SK-N-SH treated with all-trans-retinoic acid at 6 μM for 48 hours (cell line): ENCODE data around the gene PTGIR.

Source experiments
- ATAC-seq: fragments of 200-7000 bp; cut with Tn5 transposase; 3 replicates; pipeline ENCODE4 v1.9.1; 2020; ENCODE audit warnings: mild to moderate bottlenecking, moderate library complexity
- ARNTL ChIP-seq: fragments of 450-650 bp; formaldehyde crosslinking; IDR thresholded peaks from 2 replicates; pipeline ENCODE4 v1.5.0; 2020; ENCODE audit warnings: low read depth, mild to moderate bottlenecking, moderate library complexity, borderline replicate concordance
- BACH2 ChIP-seq: fragments of 250-450 bp; sonication (Bioruptor Pico); IDR thresholded peaks from 2 replicates; pipeline ENCODE4 v1.9.0; 2021; ENCODE audit warnings: mild to moderate bottlenecking, borderline replicate concordance
- CSDC2 ChIP-seq: fragments of 250-450 bp; sonication (Bioruptor Pico); IDR thresholded peaks from 2 replicates; pipeline ENCODE4 v1.5.0; 2020; ENCODE audit warnings: mild to moderate bottlenecking, moderate library complexity
- ESRRG ChIP-seq: fragments of 250-450 bp; sonication (Bioruptor Pico); IDR thresholded peaks from 2 replicates; pipeline ENCODE4 v1.6.1; 2021; ENCODE audit warnings: mild to moderate bottlenecking
- GLIS3 ChIP-seq: fragments of 250-450 bp; sonication (Bioruptor Pico); IDR thresholded peaks from 2 replicates; pipeline ENCODE4 v1.5.0; 2020; ENCODE audit warnings: mild to moderate bottlenecking, moderate library complexity
- ISL1 ChIP-seq: fragments of 250-450 bp; sonication (Bioruptor Pico); IDR thresholded peaks from 2 replicates; pipeline ENCODE4 v2.1.2; 2022; ENCODE audit warnings: mild to moderate bottlenecking, moderate library complexity
- OSR1 ChIP-seq: fragments of 250-450 bp; sonication (Bioruptor Pico); IDR thresholded peaks from 2 replicates; pipeline ENCODE4 v1.8.0; 2022; ENCODE audit warnings: moderate library complexity, mild to moderate bottlenecking, inconsistent platforms
- PPARA ChIP-seq: fragments of 250-450 bp; sonication (Bioruptor Pico); IDR thresholded peaks from 2 replicates; pipeline ENCODE4 v1.5.0; 2020; ENCODE audit warnings: mild to moderate bottlenecking, borderline replicate concordance
- RARB ChIP-seq: fragments of 250-450 bp; sonication (Bioruptor Pico); IDR thresholded peaks from 2 replicates; pipeline ENCODE4 v1.8.0; 2021; ENCODE audit warnings: mild to moderate bottlenecking, moderate library complexity
- SNAI2 ChIP-seq: fragments of 250-450 bp; sonication (Bioruptor Pico); IDR thresholded peaks from 2 replicates; pipeline ENCODE4 v1.5.0; 2020; ENCODE audit warnings: mild to moderate bottlenecking, moderate library complexity
- TCF4 ChIP-seq: fragments of 250-450 bp; sonication (Bioruptor Pico); IDR thresholded peaks from 2 replicates; pipeline ENCODE4 v1.8.0; 2021; ENCODE audit warnings: mild to moderate bottlenecking, moderate library complexity, borderline replicate concordance
- TOX ChIP-seq: fragments of 250-450 bp; sonication (Bioruptor Pico); IDR thresholded peaks from 2 replicates; pipeline ENCODE4 v1.8.0; 2021; ENCODE audit warnings: mild to moderate bottlenecking, moderate library complexity, borderline replicate concordance
- ZFP30 ChIP-seq: fragments of 450-650 bp; formaldehyde crosslinking; IDR thresholded peaks from 2 replicates; pipeline ENCODE4 v1.5.0; 2022; ENCODE audit warnings: mild to moderate bottlenecking, moderate library complexity
- ZNF565 ChIP-seq: fragments of 450-650 bp; formaldehyde crosslinking; conservative IDR thresholded peaks from 2 replicates; pipeline ENCODE4 v1.5.0; 2020; ENCODE audit warnings: low read depth, mild to moderate bottlenecking, moderate library complexity
- ZNF70 ChIP-seq: fragments of 450-650 bp; formaldehyde crosslinking; IDR thresholded peaks from 2 replicates; pipeline ENCODE4 v1.5.0; 2020; ENCODE audit warnings: mild to moderate bottlenecking, moderate library complexity
- ZNF8 ChIP-seq: fragments of 450-650 bp; formaldehyde crosslinking; IDR thresholded peaks from 2 replicates; pipeline ENCODE4 v1.5.0; 2020; ENCODE audit warnings: mild to moderate bottlenecking, moderate library complexity
- TF ChIP-seq, protein P1 (sequence below): fragments of 250-450 bp; sonication (Bioruptor Pico); IDR thresholded peaks from 2 replicates; pipeline ENCODE4 v1.8.0; 2021; ENCODE audit warnings: low read depth, mild to moderate bottlenecking, moderate library complexity, borderline replicate concordance
- TF ChIP-seq, protein P2 (sequence below): fragments of 250-450 bp; sonication (Bioruptor Pico); IDR thresholded peaks from 2 replicates; pipeline ENCODE4 v1.8.0; 2020; ENCODE audit warnings: mild to moderate bottlenecking, moderate library complexity, borderline replicate concordance
- TF ChIP-seq, protein P3 (sequence below): fragments of 250-450 bp; sonication (Bioruptor Pico); IDR thresholded peaks from 2 replicates; pipeline ENCODE4 v1.5.1; 2020; ENCODE audit warnings: low read depth, mild to moderate bottlenecking, moderate library complexity
- TF ChIP-seq, protein P4 (sequence below): fragments of 250-450 bp; sonication (Bioruptor Pico); IDR thresholded peaks from 2 replicates; pipeline ENCODE4 v1.5.0; 2020; ENCODE audit warnings: mild to moderate bottlenecking, moderate library complexity

Gene PTGIR

DNA sequence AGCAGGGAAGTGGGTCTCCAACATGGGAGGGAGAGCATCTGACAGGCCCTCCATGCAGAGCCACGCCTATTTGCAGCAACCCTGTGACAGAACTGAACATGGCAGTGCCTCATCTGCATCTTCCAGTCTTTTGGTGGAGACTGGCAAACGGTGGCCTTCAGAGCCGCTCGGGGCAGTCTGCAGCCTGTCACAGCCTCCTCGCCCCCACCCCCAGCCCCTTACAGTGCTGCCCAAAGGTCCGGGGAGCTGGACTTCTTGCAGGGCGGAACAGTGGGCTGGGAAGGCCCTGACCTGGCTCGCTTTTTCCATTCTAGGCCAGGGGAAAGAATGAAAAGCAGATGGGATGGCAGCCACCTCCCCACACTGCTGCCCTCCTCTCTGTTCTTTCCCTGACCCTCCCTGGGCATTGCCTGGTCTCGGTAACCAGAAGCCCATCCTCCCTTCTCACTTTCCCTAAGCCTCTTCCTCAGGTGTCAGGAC, 21.1 kb downstream of the PTGIR start:
- no peak for ATAC-seq
- TF ChIP-seq ZNF565 (CRISPR knock-in tag) = no peak
- TF ChIP-seq, protein P1, sequence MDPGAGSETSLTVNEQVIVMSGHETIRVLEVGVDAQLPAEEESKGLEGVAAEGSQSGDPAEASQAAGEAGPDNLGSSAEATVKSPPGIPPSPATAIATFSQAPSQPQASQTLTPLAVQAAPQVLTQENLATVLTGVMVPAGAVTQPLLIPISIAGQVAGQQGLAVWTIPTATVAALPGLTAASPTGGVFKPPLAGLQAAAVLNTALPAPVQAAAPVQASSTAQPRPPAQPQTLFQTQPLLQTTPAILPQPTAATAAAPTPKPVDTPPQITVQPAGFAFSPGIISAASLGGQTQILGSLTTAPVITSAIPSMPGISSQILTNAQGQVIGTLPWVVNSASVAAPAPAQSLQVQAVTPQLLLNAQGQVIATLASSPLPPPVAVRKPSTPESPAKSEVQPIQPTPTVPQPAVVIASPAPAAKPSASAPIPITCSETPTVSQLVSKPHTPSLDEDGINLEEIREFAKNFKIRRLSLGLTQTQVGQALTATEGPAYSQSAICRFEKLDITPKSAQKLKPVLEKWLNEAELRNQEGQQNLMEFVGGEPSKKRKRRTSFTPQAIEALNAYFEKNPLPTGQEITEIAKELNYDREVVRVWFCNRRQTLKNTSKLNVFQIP = no peak
- no peak for TF ChIP-seq OSR1 (CRISPR knock-in tag)
- no peak for TF ChIP-seq BACH2
- TF ChIP-seq ZNF70 (CRISPR knock-in tag) = no peak
- TF ChIP-seq TOX (CRISPR knock-in tag) = no peak
- no peak for TF ChIP-seq GLIS3 (CRISPR knock-in tag)
- no peak for TF ChIP-seq TCF4 (CRISPR knock-in tag)
- TF ChIP-seq SNAI2 (CRISPR knock-in tag) = no peak
- TF ChIP-seq, protein P2, sequence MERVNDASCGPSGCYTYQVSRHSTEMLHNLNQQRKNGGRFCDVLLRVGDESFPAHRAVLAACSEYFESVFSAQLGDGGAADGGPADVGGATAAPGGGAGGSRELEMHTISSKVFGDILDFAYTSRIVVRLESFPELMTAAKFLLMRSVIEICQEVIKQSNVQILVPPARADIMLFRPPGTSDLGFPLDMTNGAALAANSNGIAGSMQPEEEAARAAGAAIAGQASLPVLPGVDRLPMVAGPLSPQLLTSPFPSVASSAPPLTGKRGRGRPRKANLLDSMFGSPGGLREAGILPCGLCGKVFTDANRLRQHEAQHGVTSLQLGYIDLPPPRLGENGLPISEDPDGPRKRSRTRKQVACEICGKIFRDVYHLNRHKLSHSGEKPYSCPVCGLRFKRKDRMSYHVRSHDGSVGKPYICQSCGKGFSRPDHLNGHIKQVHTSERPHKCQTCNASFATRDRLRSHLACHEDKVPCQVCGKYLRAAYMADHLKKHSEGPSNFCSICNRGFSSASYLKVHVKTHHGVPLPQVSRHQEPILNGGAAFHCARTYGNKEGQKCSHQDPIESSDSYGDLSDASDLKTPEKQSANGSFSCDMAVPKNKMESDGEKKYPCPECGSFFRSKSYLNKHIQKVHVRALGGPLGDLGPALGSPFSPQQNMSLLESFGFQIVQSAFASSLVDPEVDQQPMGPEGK (CRISPR knock-in tag) = no peak
- TF ChIP-seq, protein P3, sequence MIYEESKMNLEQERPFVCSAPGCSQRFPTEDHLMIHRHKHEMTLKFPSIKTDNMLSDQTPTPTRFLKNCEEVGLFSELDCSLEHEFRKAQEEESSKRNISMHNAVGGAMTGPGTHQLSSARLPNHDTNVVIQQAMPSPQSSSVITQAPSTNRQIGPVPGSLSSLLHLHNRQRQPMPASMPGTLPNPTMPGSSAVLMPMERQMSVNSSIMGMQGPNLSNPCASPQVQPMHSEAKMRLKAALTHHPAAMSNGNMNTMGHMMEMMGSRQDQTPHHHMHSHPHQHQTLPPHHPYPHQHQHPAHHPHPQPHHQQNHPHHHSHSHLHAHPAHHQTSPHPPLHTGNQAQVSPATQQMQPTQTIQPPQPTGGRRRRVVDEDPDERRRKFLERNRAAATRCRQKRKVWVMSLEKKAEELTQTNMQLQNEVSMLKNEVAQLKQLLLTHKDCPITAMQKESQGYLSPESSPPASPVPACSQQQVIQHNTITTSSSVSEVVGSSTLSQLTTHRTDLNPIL (CRISPR knock-in tag) = no peak
- no peak for TF ChIP-seq RARB (CRISPR knock-in tag)
- TF ChIP-seq PPARA (CRISPR knock-in tag) = no peak

DNA sequence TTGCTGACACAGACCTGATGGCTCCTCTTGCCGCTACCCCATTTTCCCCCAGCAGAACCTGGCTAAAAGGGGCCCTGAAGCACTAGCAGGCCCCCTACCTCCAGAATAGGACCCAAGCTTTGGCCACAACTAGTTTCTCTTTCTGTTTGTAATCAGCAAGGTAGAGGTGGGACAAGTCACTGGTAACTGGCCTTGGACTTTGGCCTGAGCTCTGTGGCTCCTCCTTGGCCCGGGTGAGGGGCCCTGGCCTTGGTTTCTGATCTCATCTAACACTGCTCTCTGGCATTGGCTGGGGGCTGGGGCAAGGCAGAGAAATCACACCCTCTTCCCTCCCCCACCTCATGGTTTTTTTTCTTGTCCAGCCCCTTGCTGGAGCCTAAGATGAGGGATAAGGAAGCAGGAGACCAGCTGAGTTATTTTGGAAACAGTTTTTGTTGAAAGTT, 21.7 kb downstream of the PTGIR start:
- ATAC-seq = peak; percentile 2
- TF ChIP-seq TCF4 (CRISPR knock-in tag) = no peak
- TF ChIP-seq ESRRG (CRISPR knock-in tag) = no peak
- TF ChIP-seq OSR1 (CRISPR knock-in tag) = no peak
- TF ChIP-seq SNAI2 (CRISPR knock-in tag) = no peak
- TF ChIP-seq, protein P3 (CRISPR knock-in tag) = no peak
- TF ChIP-seq ZFP30 (CRISPR knock-in tag) = no peak
- TF ChIP-seq ARNTL (CRISPR knock-in tag) = no peak
- TF ChIP-seq ZNF8 (CRISPR knock-in tag) = no peak
- TF ChIP-seq, protein P1 = no peak
- no peak for TF ChIP-seq RARB (CRISPR knock-in tag)
- TF ChIP-seq ISL1 = no peak
- no peak for TF ChIP-seq CSDC2 (CRISPR knock-in tag)
- TF ChIP-seq, protein P4, sequence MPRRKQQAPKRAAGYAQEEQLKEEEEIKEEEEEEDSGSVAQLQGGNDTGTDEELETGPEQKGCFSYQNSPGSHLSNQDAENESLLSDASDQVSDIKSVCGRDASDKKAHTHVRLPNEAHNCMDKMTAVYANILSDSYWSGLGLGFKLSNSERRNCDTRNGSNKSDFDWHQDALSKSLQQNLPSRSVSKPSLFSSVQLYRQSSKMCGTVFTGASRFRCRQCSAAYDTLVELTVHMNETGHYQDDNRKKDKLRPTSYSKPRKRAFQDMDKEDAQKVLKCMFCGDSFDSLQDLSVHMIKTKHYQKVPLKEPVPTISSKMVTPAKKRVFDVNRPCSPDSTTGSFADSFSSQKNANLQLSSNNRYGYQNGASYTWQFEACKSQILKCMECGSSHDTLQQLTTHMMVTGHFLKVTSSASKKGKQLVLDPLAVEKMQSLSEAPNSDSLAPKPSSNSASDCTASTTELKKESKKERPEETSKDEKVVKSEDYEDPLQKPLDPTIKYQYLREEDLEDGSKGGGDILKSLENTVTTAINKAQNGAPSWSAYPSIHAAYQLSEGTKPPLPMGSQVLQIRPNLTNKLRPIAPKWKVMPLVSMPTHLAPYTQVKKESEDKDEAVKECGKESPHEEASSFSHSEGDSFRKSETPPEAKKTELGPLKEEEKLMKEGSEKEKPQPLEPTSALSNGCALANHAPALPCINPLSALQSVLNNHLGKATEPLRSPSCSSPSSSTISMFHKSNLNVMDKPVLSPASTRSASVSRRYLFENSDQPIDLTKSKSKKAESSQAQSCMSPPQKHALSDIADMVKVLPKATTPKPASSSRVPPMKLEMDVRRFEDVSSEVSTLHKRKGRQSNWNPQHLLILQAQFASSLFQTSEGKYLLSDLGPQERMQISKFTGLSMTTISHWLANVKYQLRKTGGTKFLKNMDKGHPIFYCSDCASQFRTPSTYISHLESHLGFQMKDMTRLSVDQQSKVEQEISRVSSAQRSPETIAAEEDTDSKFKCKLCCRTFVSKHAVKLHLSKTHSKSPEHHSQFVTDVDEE (CRISPR knock-in tag) = no peak
